ENCODE results near the gene GABBR2.

The GABBR2 gene

DNA sequence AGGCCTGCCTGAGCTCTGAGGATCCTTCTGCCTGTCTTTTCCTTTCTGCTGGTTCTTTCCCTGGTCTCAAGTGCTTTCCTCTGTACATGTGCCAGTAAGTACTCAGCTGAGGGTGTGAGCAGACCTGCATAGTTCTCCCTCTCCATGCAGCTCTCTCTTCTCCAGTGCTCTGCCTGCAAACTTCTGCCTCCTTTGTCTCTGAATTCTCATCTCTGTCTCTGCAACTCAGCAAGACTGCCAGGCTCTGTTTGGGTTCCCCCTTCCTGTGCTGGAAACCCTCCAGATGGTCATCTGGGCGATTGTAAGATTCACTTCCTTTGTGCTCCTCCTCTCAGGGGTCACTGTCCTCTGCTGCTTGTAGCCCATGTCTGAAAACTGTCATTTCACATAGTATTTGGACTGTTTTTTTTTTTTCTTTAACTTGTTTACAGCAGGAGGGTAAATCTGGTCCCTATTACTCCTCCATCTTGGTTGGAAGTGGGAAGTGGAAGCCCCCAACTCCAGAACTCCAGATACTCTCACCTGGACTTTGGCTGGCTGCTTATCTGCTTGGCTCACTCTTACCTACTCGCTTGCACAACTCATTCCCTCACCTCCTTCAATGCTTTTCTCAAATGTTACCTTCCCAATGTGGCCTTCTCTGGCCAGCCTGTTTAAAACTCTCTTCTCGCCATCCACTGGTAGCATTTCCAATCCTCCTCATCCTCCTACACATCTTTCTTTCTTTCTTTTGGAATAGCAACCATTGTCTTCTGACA is 278.0 kb downstream of the GABBR2 start:
- H3K4me3 ChIP-seq (replicated peaks; ENCODE audit: low read depth, low read length), result no peak overlapping the region
- DNase-seq (ENCODE audit: low read depth), result peak; percentile 37
- no peak for TF ChIP-seq CTCF (IDR thresholded peaks at IDR 0.05; ENCODE audit: low read length, missing control alignments)

GRCh38 chr9:98429613-98430012 is 279.1 kb downstream of the GABBR2 start:
- TF ChIP-seq CTCF (IDR thresholded peaks at IDR 0.05; ENCODE audit: low read length, missing control alignments), result no peak
- no peak overlapping the region for H3K4me3 ChIP-seq (replicated peaks; ENCODE audit: low read depth, low read length)
- DNase-seq (ENCODE audit: low read depth), result peak; percentile 87

- TF ChIP-seq CTCF (IDR thresholded peaks at IDR 0.05; ENCODE audit: low read length, missing control alignments), result no peak
- DNase-seq (ENCODE audit: low read depth), result no peak
- no peak overlapping the region for H3K4me3 ChIP-seq (replicated peaks; ENCODE audit: low read depth, low read length)
Observed at GRCh38 chr9:98428454-98428853, 280.3 kb downstream of the GABBR2 start.

GRCh38 chr9:98427491-98427890 is 281.2 kb downstream of the GABBR2 start:
- H3K4me3 ChIP-seq (replicated peaks; ENCODE audit: low read depth, low read length), result no peak overlapping the region
- no peak for TF ChIP-seq CTCF (IDR thresholded peaks at IDR 0.05; ENCODE audit: low read length, missing control alignments)
- no peak for DNase-seq (ENCODE audit: low read depth)

- no peak for TF ChIP-seq CTCF (IDR thresholded peaks at IDR 0.05; ENCODE audit: low read length, missing control alignments)
- H3K4me3 ChIP-seq (replicated peaks; ENCODE audit: low read depth, low read length), result no peak overlapping the region
- DNase-seq (ENCODE audit: low read depth), result no peak
Observed at GRCh38 chr9:98425079-98425478, 283.7 kb downstream of the GABBR2 start.

DNA sequence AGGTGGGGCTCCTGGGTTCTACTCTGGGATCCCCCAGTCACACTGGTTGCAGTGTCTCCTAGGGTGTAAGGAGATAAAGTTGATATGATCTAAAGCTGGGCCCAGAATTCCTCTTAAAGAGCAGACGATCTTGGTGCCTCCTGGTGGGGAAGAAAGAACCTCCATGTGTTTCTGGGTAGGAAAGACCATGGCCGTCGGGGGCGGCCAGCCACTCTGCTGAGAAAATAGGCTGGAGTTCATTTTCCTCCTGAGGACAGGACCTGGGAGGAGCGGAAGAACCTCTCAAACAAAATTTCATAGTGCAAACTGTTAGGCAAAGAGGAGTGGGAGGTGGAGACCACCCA is 289.5 kb downstream of the GABBR2 start:
- DNase-seq (ENCODE audit: low read depth), result no peak
- no peak overlapping the region for H3K4me3 ChIP-seq (replicated peaks; ENCODE audit: low read depth, low read length)
- no peak for TF ChIP-seq CTCF (IDR thresholded peaks at IDR 0.05; ENCODE audit: low read length, missing control alignments)

Measured in fibroblast of pulmonary artery (primary cell).